Pancreas (tissue), 10 donors: ENCODE measurements around the gene ADAM19. TPM values are rescaled to one million over a fixed set of nuclear protein-coding genes. Genes with fewer than 3 reads are reported as not detected.
A peak's percentile ranks its signal among the peaks of the same experiment; 100 is the strongest.
"Not testable (repeated sequence)": the region's sequence is repeated elsewhere in the genome, so short reads cannot be mapped to it uniquely, and the experiment has no call there.

Experiments used
- ATAC-seq, 4 donors: fragments of 200-7000 bp; cut with Tn5 transposase; one replicate each; pipeline versions ENCODE4 v1.8.0 to v1.9.1; 2020; ENCODE audit warnings: mild to moderate bottlenecking in 4 of 4, moderate library complexity in 4 of 4
- DNase-seq, 6 donors: peaks; one replicate each; pipeline ENCODE4 v3.0.0-alpha.2; 2020
- FAIRE-seq: peaks from 2 replicates; lab custom pipeline; 2012; peaks lifted over from hg19 to GRCh38; lab: Jason Lieb, UNC
- H3K27ac ChIP-seq, 4 donors: fragments of 200-600 bp; sonication (generic); 1 replicate in 3 of 4; 2 replicates in 1 of 4; pipeline versions ENCODE4 v1.5.0 to v1.8.0; 2020
- H3K27me3 ChIP-seq, 4 donors: fragments of 200-600 bp; one replicate each; pipeline ENCODE4 v1.8.0; 2021
- H3K36me3 ChIP-seq, 3 donors: fragments of 200-600 bp; sonication (generic) in 1 of 3; one replicate each; pipeline versions ENCODE4 v1.5.0 to v1.8.0; 2020 to 2021
- H3K4me1 ChIP-seq, 3 donors: fragments of 200-600 bp; one replicate each; pipeline ENCODE4 v1.8.0; 2021
- H3K4me3 ChIP-seq, 4 donors: fragments of 200-600 bp; sonication (generic) in 2 of 4; one replicate each; pipeline versions ENCODE4 v1.5.0 to v1.8.0; 2020 to 2021
- H3K9me3 ChIP-seq, 4 donors: fragments of 200-600 bp; one replicate each; pipeline ENCODE4 v1.8.0; 2021
- CTCF ChIP-seq, 4 donors: fragments of 200-600 bp; sonication (generic) in 3 of 4; IDR thresholded peaks; one replicate each; pipeline versions ENCODE4 v1.5.0 to v1.8.0; 2021; ENCODE audit warnings: antibody characterized with exemption in 4 of 4
- WGBS, 2 donors: extraction: QIAGEN DNeasy Blood & Tissue Kit; methylation state at CpG; one replicate each; pipeline ENCODE4 v1.1.7; 2013; 5-methylcytosine and 5-hydroxymethylcytosine counted together
- intact Hi-C, 3 donors: fragments of 100-400 bp; cut with DNase I; formaldehyde crosslinking; loops; one replicate each; pipeline versions ENCODE4 v1.11.1 to v1.14.2; 2022
- polyA plus RNA-seq, 2 donors: library from polyadenylated mRNA; stranded (reverse); fragments of 200-250 nt; gene quantifications; one replicate each; pipeline ENCODE4 v1.2.3, GENCODE V29; 2013
- total RNA-seq, 6 donors: library from RNA; stranded (reverse); fragmentation: NEBNext Ultra II Directional in 4 of 6; extraction: Animal tissue kit (Norgen Biotek cat#: 25700) in 4 of 6; gene quantifications; one replicate each; pipeline versions ENCODE4 v1.2.1 to v1.2.4, GENCODE V29; 2021 to 2023
- donor health status: healthy with polysubstance abuse.
- donor health status: DM: no; HTN: no; CAD: no; lungs with moderate emphysema.
- donor health status: DM: no; HTN: no; CAD: no.
- donor health status: control.
- donor health status: control.
- donor health status: Bipolar disorder and iron deficiency.
- donor health status: DM: yes; HTN: yes; CAD: no.
- donor health status: DM: no; HTN: no; CAD: no.
- donor health status: DM: no; HTN: no; CAD: no.
- donor health status: DM: yes; HTN: yes; CAD: no.

The ADAM19 gene
- total and polyA plus RNA-seq, 8 donors, result 0.38 to 3.0 (median 0.69) TPM

GRCh38 chr5:157434096-157434495 is 141.5 kb downstream of the ADAM19 start:
- Histone ChIP-seq H3K4me1 (no peaks in the 10 kb centered on the region), H3K27me3 (no peaks in the 10 kb centered on the region), H3K36me3 (no peaks in the 10 kb centered on the region), H3K9me3 (no peaks in the 10 kb centered on the region), H3K27ac (no peak overlapping the region), H3K4me3 (no peak overlapping the region)
- 74 to 77% methylated on average over 4 of the region's 4 CpGs for WGBS, 2 donors
- no peak for DNase-seq
- intact Hi-C loops, result no loop called here
- no peak for TF ChIP-seq CTCF (IDR thresholded peaks at IDR 0.05)
- FAIRE-seq, result no peak
- no peak for ATAC-seq

GRCh38 chr5:157431544-157432200 is 143.9 kb downstream of the ADAM19 start:
- DNase-seq (no peak), FAIRE-seq (peak; percentile 92), ATAC-seq (peak in 3 of 4 donors; percentile 72 to 81 (median 77))
- 25 to 34% methylated on average over 4 of the region's 4 CpGs for WGBS, 2 donors
- Histone ChIP-seq H3K9me3 (no peaks in the 10 kb centered on the region), H3K36me3 (no peaks in the 10 kb centered on the region), H3K27me3 (no peaks in the 10 kb centered on the region), H3K27ac (no peak overlapping the region), H3K4me3 (no peak overlapping the region), H3K4me1 (no peaks in the 10 kb centered on the region)
- TF ChIP-seq CTCF (IDR thresholded peaks at IDR 0.05), result peak in 2 of 4 donors; percentile 14 to 25
- intact Hi-C loops, result no loop called here

GRCh38 chr5:157429920-157430319 is 145.7 kb downstream of the ADAM19 start:
- ATAC-seq, FAIRE-seq, intact Hi-C loops: not testable (repeated sequence)

More at GRCh38 chr5:157429920-157430319, 145.7 kb downstream of the ADAM19 start:
- DNase-seq, H3K36me3 ChIP-seq, H3K27me3 ChIP-seq, H3K27ac ChIP-seq, H3K4me1 ChIP-seq, H3K4me3 ChIP-seq, H3K9me3 ChIP-seq: not testable (repeated sequence)
- WGBS, 2 donors, result 78 to 86% methylated on average over 5 of the region's 5 CpGs

Other genes starting within 250 kb of the ADAM19 start
- not detected for gene NIPAL4, start 115.6 kb downstream of the ADAM19 start, total RNA-seq
- under 1 TPM in 1 of 2 donors, not detected in 1; 0.07 TPM for gene NIPAL4, start 115.6 kb downstream of the ADAM19 start, polyA plus RNA-seq
- not detected for gene SOX30, start 76.7 kb upstream of the ADAM19 start, total RNA-seq
- gene SOX30, start 76.7 kb upstream of the ADAM19 start, polyA plus RNA-seq, result under 1 TPM in 1 of 2 donors, not detected in 1; 0.05 TPM
- gene C5orf52, start 95.8 kb upstream of the ADAM19 start, total RNA-seq, result not detected
- gene C5orf52, start 95.8 kb upstream of the ADAM19 start, polyA plus RNA-seq, result not detected
- 10 to 100 TPM in 1 of 6 donors, 1 to 10 TPM in 5; 6.8 to 10.8 (median 9.1) TPM for gene THG1L, start 155.6 kb upstream of the ADAM19 start, total RNA-seq
- gene THG1L, start 155.6 kb upstream of the ADAM19 start, polyA plus RNA-seq, result 1 to 10 TPM; 5.7 to 6.0 TPM
- 1 to 10 TPM; 1.5 to 2.7 (median 1.6) TPM for gene LSM11, start 167.9 kb upstream of the ADAM19 start, total RNA-seq
- 1 to 10 TPM in 1 of 2 donors, under 1 TPM in 1; 0.57 to 1.2 TPM for gene LSM11, start 167.9 kb upstream of the ADAM19 start, polyA plus RNA-seq